Left colon (tissue), 2 donors: ENCODE measurements around the gene LDB1. TPM values are rescaled to one million over a fixed set of nuclear protein-coding genes. Genes with fewer than 3 reads are reported as not detected.
A peak's percentile ranks its signal among the peaks of the same experiment; 100 is the strongest.

Source experiments
- ATAC-seq: fragments of 200-7000 bp; cut with Tn5 transposase; one replicate; pipeline ENCODE4 v1.9.1; 2020; ENCODE audit warnings: mild to moderate bottlenecking, moderate library complexity
- DNase-seq, 2 donors: peaks; one replicate each; pipeline ENCODE4 v3.0.0-alpha.2; 2020
- intact Hi-C, 2 donors: fragments of 100-400 bp; cut with DNase I in 1 of 2; cut with micrococcal nuclease in 1 of 2; formaldehyde crosslinking; loops; one replicate each; pipeline versions ENCODE4 v1.11.2 to v1.14.0; 2022; cut with DNase I, micrococcal nuclease
- total RNA-seq, 2 donors: library from RNA; stranded (reverse); fragmentation: NEBNext Ultra II Directional; extraction: Animal tissue kit (Norgen Biotek cat#: 25700); gene quantifications; one replicate each; pipeline ENCODE4 v1.2.1, GENCODE V29; 2021
- donor health status: DM: no; HTN: no; CAD: no.
- donor health status: DM: yes; HTN: yes; CAD: no.

Gene LDB1
- total RNA-seq, 2 donors from 2014 or later, result 29.5 to 34.6 TPM

DNA sequence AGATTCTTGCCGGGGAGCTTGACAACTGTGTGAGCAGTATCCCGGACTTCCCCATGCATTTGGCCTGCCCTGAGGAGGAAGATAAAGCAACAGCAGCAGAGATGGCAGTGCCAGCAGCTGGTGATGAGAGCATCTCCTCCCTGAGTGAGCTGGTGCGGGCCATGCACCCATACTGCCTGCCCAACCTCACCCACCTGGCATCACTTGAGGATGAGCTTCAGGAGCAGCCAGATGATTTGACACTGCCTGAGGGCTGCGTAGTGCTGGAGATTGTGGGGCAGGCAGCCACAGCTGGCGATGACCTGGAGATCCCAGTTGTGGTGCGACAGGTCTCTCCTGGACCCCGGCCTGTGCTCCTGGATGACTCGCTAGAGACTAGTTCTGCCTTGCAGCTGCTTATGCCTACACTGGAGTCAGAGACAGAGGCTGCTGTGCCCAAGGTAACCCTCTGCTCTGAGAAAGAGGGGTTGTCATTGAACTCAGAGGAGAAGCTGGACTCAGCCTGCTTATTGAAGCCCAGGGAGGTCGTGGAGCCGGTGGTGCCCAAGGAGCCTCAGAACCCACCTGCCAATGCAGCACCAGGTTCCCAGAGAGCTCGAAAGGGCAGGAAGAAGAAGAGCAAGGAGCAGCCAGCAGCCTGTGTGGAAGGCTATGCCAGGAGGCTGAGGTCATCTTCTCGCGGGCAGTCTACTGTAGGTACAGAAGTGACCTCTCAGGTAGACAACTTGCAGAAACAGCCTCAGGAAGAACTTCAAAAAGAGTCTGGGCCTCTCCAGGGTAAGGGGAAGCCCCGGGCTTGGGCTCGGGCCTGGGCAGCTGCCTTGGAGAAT is 19.3 kb upstream of the LDB1 start:
- ATAC-seq (no peak), DNase-seq (no peak)
- intact Hi-C loops, result no loop called here

- ATAC-seq (no peak), DNase-seq (no peak)
- intact Hi-C loops, result no loop called here
These were observed 15.9 kb upstream of the LDB1 start for GRCh38 chr10:102135956-102136526.

- intact Hi-C loops, result no loop called here
- ATAC-seq (no peak), DNase-seq (no peak)
These were observed 14.2 kb upstream of the LDB1 start for GRCh38 chr10:102134416-102134815.

GRCh38 chr10:102133373-102134195 is 13.4 kb upstream of the LDB1 start:
- peak; percentile 59 for ATAC-seq
- intact Hi-C loops, result no loop called here
- peak; percentile 72 to 81 for DNase-seq

- ATAC-seq, result peak; percentile 92
- intact Hi-C loops, result no loop called here
- DNase-seq, result peak; percentile 97 to 99
These were observed 12.6 kb upstream of the LDB1 start, which contains the start of gene PPRC1 for GRCh38 chr10:102132563-102133372. TSS of gene PPRC1 (plus strand) at chr10:102133040. CDS start at chr10:102133069, 29 bp downstream.

DNA sequence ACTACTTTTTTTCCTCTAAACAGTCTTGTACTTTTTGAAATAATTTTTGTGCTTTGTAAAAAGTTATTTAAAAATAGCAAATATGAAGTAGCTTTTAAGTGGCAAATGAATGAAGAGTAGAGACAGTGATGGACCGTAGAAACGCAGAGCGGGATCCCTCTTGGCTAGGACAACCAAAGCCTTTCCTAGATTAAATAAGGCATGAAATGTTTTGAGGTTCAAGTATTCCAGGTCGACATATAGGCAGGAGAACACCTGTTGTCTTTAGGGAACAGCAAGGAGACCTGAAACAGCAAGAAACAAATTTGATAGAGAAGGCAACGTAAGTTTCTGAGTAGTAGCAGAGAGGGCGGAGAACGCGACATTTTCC is 12.0 kb upstream of the LDB1 start:
- intact Hi-C loops, result no loop called here
- DNase-seq (no peak), ATAC-seq (no peak)

DNA sequence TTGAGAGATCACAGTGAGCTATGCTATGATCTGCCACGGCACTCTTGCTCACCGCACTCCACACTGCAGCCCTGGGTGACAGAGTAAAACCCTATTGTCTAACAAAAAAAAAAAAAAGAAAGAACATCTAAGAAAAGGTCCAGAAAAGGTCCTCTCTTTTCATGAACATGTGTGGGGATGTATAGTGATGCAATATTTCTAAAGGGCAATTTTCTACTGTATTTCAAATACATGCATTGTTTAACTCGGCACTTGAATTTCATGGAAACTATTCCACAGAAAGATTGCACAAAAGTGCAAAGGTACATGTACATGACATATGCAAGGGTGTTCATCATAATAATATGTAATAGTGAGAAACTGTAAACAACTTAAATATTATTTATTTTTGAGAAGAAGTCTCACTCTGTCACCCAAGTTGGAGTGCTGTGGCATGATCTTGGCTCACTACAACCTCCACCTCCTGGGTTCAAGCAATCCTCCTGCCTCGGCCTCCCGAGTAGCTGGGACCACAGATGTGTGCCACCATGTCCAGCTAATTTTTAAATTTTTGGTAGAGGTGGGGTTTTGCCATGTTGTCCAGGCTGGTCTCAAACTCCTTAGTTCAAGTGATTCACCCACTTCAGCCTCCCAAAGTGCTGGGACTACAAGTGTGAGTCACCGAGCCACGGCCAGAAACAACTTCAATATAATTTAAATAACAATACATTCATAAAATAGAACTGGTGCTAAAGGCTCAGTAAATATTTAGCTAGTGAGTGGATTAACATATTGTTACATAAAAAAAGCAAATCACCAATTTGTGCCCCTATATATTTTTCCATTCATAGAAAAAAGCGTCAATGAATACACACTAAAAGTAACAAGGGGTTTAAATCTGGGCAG is 11.4 kb upstream of the LDB1 start:
- no peak for DNase-seq
- intact Hi-C loops, result no loop called here
- ATAC-seq, result no peak

DNA sequence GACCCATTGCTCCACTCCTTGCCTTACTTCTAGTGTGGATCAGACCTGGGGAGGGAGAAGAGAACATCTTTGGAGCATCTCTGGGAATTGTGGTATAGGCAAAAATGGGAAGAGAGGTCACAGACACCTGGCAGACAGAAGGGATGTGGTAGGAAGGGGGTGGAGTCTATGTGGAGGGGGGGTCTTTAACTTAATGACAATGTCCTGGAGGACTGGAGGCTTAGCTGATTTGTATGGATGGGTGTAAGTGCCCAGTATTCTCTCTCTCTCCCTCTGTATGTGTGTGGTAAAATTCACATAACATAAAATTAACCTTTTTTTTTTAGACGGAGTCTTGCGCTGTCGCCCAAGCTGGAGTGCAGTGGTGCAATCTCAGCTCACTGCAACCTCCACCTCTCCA is 3.1 kb upstream of the LDB1 start:
- DNase-seq (no peak), ATAC-seq (no peak)
- intact Hi-C loops, result no loop called here

DNA sequence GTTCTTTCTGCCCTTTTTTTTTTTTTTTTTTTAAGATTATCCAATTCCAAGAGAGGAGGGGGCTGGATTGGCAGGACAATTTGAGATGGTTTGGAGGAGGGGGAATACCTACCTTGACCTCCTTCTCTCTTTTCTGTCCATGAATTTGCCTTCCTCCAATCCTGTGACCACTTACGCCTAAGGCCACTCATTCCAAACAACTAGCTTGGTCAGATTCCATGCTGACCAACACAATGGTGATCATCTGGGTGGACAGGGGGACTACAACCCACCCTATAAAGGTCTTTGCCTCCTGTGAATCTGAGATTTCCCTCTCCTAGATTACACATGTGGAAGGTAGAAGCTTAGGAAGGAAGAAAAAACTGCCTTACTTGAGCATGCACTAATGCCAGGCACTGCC is 2.3 kb upstream of the LDB1 start:
- DNase-seq (no peak), ATAC-seq (no peak)
- intact Hi-C loops, result no loop called here

GRCh38 chr10:102121739-102122372 is 1.7 kb upstream of the LDB1 start:
- no peak for DNase-seq
- no peak for ATAC-seq
- intact Hi-C loops, result no loop called here

DNA sequence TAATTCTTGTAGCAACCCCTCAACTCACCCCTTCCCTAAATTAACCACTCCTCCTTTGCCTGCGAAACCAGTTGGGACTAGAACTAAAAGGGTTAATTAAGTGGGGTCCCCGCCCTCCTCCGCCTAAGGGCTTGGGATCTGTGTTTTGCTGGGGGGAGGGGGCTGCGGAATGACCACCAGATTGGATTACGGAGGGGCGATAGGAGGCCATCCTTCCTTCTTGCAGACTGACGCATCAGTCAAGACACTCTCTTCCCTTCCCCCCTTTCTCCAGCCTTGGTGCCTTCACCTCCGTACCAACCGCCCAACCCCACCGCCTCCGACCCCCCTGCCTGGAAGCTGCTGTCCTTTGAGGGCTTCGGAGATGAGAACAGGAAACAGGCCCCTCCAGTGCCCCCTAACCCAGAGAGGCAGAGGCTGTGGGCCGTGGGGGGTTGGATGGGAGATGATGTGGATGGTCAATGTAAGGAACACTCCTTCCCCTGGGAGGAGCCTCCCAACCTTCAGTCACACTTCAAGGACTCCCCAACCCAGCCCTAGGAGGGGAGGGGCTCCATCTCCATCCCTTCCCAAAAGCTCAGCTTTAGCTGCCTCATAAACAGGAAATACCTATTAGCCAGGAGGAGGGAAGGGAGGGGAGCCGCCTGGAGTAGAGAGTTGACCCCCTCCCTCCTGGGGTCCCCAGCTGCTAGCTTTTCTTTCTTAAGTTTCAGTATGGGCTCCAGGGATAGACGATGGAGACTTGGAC is 997 bp upstream of the LDB1 start:
- ATAC-seq, result no peak
- DNase-seq, result peak; percentile 58 to 76
- intact Hi-C loops, result no loop called here

DNA sequence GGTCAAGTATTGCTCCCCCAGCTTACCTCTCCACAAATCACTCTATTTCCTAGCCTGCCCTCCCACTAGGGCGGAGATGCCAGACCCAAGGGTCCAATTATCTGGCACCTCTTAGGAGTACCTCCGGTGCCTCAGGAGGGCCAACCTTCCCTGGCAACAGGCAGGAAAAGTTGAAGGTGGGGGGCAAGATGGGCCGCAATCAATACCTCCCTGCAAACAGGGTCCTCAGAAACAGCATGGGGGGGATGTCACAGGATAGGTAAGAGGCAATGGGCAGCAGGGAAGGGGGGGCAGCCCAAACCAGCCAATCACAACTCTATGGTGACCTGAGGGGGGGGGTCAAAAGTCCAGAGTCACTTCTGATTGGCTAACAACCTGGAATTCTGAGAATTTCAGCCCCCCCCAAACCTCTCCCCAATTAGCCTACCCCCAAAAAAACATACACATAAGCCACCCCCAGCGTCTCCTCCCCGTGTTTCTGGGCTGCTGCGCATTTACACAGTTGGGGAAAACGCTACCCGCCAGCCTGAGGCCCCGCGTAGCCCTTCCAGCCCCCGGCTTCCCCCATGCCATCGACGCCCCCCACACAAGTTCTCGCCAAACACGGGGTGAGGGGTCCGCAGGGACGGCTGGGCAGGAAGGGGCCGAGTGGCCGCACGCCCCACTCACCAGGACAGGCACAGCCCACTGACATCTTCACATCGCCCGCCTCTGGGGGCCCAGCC is 589 bp downstream of the LDB1 start:
- ATAC-seq (peak; percentile 30), DNase-seq (peak; percentile 77 to 85)
- intact Hi-C loops, result no loop called here

GRCh38 chr10:102118867-102119266 is 1.3 kb downstream of the LDB1 start:
- DNase-seq (peak; percentile 50 to 68), ATAC-seq (peak; percentile 23)
- intact Hi-C loops, result no loop called here

GRCh38 chr10:102117391-102118159 is 2.6 kb downstream of the LDB1 start:
- DNase-seq, result peak; percentile 84
- peak; percentile 7 for ATAC-seq
- intact Hi-C loops, result no loop called here

- DNase-seq (no peak), ATAC-seq (no peak)
- intact Hi-C loops, result no loop called here
These were observed 3.5 kb downstream of the LDB1 start for GRCh38 chr10:102116656-102117055.

DNA sequence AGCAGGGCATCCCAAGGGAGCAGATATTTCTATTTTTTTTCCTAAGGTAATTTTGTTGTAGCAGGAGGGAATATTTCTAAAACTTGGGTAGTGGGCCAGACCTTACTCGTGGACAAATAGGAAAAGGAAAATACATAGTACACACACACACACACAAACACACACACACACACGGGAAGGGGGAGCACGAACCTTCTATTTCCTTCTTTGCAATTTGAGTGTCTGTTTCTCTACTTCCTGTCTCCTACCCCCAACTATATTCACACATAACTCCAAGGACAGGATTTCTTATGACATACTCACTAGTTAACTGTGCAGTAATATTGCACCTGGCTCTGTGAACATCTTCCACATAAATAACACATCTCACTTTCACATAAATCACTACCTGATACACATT is 4.4 kb downstream of the LDB1 start:
- intact Hi-C loops, result no loop called here
- DNase-seq (no peak), ATAC-seq (no peak)
